ENCODE measurements around the gene CFAP410. TPM values are rescaled to one million over a fixed set of nuclear protein-coding genes. Genes with fewer than 3 reads are reported as not detected.

The CFAP410 gene
- total and polyA plus RNA-seq, 2 experiments from 2014 or later, result 34.0 to 46.7 TPM

DNA sequence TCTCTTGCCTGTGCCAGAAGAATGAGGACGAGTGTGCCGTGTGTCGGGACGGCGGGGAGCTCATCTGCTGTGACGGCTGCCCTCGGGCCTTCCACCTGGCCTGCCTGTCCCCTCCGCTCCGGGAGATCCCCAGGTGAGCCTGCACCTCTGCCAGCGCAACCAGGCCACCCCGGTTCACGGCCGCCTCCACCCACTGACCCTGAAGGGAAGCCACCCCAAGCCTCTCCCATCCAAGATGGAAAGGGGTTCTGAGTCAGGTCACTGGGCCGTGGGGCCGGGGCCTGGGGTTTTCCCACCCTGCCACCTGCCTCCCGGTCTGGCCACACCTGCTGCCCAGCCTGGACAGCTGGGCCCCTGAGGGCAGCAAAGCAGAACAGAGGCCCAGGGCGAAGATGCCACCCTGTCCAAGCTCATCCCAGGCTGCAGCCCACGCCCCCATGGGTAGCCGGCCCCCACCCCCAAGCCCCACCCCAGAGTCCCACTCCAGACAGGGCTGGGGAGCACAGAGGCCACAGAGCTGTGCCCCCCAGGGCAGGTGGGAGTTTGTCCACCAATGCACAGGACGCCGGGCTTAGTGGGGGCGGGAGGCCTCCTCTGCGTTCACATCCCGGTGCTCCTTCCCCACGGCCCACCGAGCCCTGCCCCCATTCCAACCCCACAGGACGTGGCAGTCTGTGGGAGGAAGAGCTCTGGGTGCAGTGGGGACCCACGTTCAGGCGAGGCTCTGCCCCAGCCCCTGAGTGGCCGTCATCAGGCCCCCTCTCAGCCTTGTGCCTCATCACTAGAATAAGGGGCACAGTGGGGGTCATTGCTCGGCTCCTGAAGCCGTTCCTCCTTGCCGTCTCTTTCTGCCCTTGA is 47.9 kb downstream of the CFAP410 start:
- Histone ChIP-seq H3K4me3 (no peak overlapping the region), H3K27me3 (peaks cover 8% of the 10 kb centered on the region), H3K9me3 (ENCODE audit: low read depth) (no peaks in the 10 kb centered on the region), H3K36me3 (no peaks in the 10 kb centered on the region), H3K4me1 (ENCODE audit: low read depth) (no peaks in the 10 kb centered on the region), H3K27ac (no peak overlapping the region)
- TF ChIP-seq, protein P1, sequence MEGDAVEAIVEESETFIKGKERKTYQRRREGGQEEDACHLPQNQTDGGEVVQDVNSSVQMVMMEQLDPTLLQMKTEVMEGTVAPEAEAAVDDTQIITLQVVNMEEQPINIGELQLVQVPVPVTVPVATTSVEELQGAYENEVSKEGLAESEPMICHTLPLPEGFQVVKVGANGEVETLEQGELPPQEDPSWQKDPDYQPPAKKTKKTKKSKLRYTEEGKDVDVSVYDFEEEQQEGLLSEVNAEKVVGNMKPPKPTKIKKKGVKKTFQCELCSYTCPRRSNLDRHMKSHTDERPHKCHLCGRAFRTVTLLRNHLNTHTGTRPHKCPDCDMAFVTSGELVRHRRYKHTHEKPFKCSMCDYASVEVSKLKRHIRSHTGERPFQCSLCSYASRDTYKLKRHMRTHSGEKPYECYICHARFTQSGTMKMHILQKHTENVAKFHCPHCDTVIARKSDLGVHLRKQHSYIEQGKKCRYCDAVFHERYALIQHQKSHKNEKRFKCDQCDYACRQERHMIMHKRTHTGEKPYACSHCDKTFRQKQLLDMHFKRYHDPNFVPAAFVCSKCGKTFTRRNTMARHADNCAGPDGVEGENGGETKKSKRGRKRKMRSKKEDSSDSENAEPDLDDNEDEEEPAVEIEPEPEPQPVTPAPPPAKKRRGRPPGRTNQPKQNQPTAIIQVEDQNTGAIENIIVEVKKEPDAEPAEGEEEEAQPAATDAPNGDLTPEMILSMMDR (IDR thresholded peaks at IDR 0.05; ENCODE audit: low read depth, low read length), result no peak
- DNase-seq (ENCODE audit: low read depth in 1 of 2, low spot score in 1 of 2), result no peak

GRCh38 chr21:44290327-44291077 is 48.7 kb downstream of the CFAP410 start:
- Histone ChIP-seq H3K4me1 (ENCODE audit: low read depth) (no peaks in the 10 kb centered on the region), H3K36me3 (no peaks in the 10 kb centered on the region), H3K27me3 (peaks cover 16% of the 10 kb centered on the region), H3K9me3 (ENCODE audit: low read depth) (no peaks in the 10 kb centered on the region), H3K4me3 (no peak overlapping the region), H3K27ac (no peak overlapping the region)
- DNase-seq (ENCODE audit: low read depth in 1 of 2, low spot score in 1 of 2), result no peak
- TF ChIP-seq, protein P1 (IDR thresholded peaks at IDR 0.05; ENCODE audit: low read depth, low read length), result no peak

GRCh38 chr21:44289381-44290010 is 49.7 kb downstream of the CFAP410 start:
- H3K27me3 ChIP-seq, result peaks cover 25% of the 10 kb centered on the region
- H3K4me1 ChIP-seq (ENCODE audit: low read depth), result no peaks in the 10 kb centered on the region
- H3K27ac ChIP-seq, result no peak overlapping the region
- H3K36me3 ChIP-seq, result no peaks in the 10 kb centered on the region
- DNase-seq (ENCODE audit: low read depth in 1 of 2, low spot score in 1 of 2), result no peak
- H3K4me3 ChIP-seq, result no peak overlapping the region
- TF ChIP-seq, protein P1 (IDR thresholded peaks at IDR 0.05; ENCODE audit: low read depth, low read length), result no peak
- H3K9me3 ChIP-seq (ENCODE audit: low read depth), result no peaks in the 10 kb centered on the region

DNA sequence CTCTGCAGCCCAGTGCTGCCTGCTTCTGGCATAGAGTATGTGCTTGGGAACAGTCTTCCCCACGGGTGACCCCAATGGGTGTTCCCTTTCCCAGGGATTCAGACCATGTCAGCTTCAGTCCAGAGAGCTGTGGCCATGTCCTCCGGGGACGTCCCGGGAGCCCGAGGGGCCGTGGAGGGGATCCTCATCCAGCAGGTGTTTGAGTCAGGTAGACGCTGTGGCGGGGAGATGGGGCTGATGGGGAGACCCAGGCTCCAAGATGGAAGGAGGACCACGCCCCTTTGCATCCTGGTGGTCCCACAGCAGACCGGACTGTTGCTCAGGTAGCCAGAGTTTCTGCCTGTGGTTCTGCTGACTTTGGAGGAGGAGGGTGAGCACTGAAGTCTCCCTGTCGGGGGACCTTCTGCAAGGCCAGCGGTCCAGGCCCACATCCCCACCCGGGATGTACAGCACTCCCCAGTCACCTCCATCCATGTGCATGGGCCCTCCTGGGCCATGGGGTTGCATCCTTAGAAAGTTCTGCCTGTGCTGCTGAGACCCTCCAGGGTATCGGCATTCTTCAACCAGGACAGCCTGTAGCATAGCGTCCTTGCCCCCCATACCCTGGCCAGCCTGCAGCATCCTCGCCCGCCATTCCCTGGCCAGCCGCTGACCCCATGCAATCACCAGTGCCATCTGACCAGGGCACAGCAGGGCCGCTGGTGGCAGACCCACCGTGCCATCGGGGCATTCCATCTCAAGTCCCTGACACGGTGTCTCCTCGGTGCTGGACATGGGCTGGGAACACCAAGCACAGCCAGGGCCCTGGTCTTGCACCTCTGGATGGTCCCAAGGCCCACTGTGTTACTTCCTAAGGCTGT is 50.7 kb downstream of the CFAP410 start:
- Histone ChIP-seq H3K4me1 (ENCODE audit: low read depth) (no peaks in the 10 kb centered on the region), H3K36me3 (no peaks in the 10 kb centered on the region), H3K27me3 (peaks cover 27% of the 10 kb centered on the region), H3K4me3 (no peak overlapping the region), H3K9me3 (ENCODE audit: low read depth) (no peaks in the 10 kb centered on the region), H3K27ac (no peak overlapping the region)
- DNase-seq (ENCODE audit: low read depth in 1 of 2, low spot score in 1 of 2), result no peak
- TF ChIP-seq, protein P1 (IDR thresholded peaks at IDR 0.05; ENCODE audit: low read depth, low read length), result no peak
